HG03521 (cell line): ENCODE data around the gene MALRD1.
"Not testable (repeated sequence)": the region's sequence is repeated elsewhere in the genome, so short reads cannot be mapped to it uniquely, and the experiment has no call there.

ENCODE experiments used
- ATAC-seq: cut with Tn5 transposase; IDR thresholded peaks from one replicate; pipeline ENCODE4 v1.9.1; 2021; ENCODE audit warnings: mild to moderate bottlenecking, moderate library complexity; ENCODE audit not compliant: unreplicated experiment

Gene MALRD1

GRCh38 chr10:19483421-19483820 is 434.8 kb downstream of the MALRD1 start:
- ATAC-seq = no peak

GRCh38 chr10:19488592-19489280 is 440.1 kb downstream of the MALRD1 start:
- ATAC-seq = no peak

- no peak for ATAC-seq
These were observed 442.6 kb downstream of the MALRD1 start for GRCh38 chr10:19491166-19491565.

- no peak for ATAC-seq
These were observed 445.3 kb downstream of the MALRD1 start for GRCh38 chr10:19493917-19494316.

GRCh38 chr10:19497026-19497425 is 448.4 kb downstream of the MALRD1 start:
- ATAC-seq = no peak

GRCh38 chr10:19498393-19499290 is 450.0 kb downstream of the MALRD1 start:
- ATAC-seq = no peak

- no peak for ATAC-seq
These were observed 450.7 kb downstream of the MALRD1 start for GRCh38 chr10:19499291-19499770.

- ATAC-seq = no peak
These were observed 452.4 kb downstream of the MALRD1 start for GRCh38 chr10:19500959-19501358.

- ATAC-seq = no peak
These were observed 457.0 kb downstream of the MALRD1 start for GRCh38 chr10:19505320-19506312.

- not testable (repeated sequence) for ATAC-seq
These were observed 461.6 kb downstream of the MALRD1 start for GRCh38 chr10:19510005-19510732.

GRCh38 chr10:19518109-19518508 is 469.5 kb downstream of the MALRD1 start:
- ATAC-seq = no peak

GRCh38 chr10:19518632-19519031 is 470.0 kb downstream of the MALRD1 start:
- no peak for ATAC-seq

- no peak for ATAC-seq
These were observed 482.7 kb downstream of the MALRD1 start for GRCh38 chr10:19531324-19531723.

- no peak for ATAC-seq
These were observed 483.8 kb downstream of the MALRD1 start for GRCh38 chr10:19532411-19532810.

- ATAC-seq = no peak
These were observed 492.7 kb downstream of the MALRD1 start for GRCh38 chr10:19541299-19541698.

GRCh38 chr10:19546224-19546623 is 497.6 kb downstream of the MALRD1 start:
- no peak for ATAC-seq

GRCh38 chr10:19549503-19549902 is 500.9 kb downstream of the MALRD1 start:
- ATAC-seq = no peak

- no peak for ATAC-seq
These were observed 508.1 kb downstream of the MALRD1 start for GRCh38 chr10:19556666-19557065.

- no peak for ATAC-seq
These were observed 512.6 kb downstream of the MALRD1 start for GRCh38 chr10:19561181-19561580.
